Caco-2 (cell line): Measurements from ENCODE around the gene CENPP. TPM values are rescaled to one million over a fixed set of nuclear protein-coding genes. Genes with fewer than 3 reads are reported as not detected.
"Not testable (repeated sequence)": the region's sequence is repeated elsewhere in the genome, so short reads cannot be mapped to it uniquely, and the experiment has no call there.

Experiments used
- BruUV-seq: library from RNA; stranded (reverse); fragments of 400-500 nt; replicated peaks from 2 replicates; lab custom pipeline; 2021; lab: Mats Ljungman, UMichigan
- CTCF ChIA-PET: fragments of 300-600 bp; sonication (Branson Sonifier 250); formaldehyde crosslinking; loops from one replicate; lab custom pipeline; 2022; ENCODE audit warnings: antibody characterized with exemption; lab: Charles Lee
- POLR2A ChIA-PET: fragments of 300-600 bp; sonication (Branson Sonifier 250); formaldehyde crosslinking; loops from one replicate; lab custom pipeline; 2022; ENCODE audit warnings: antibody characterized with exemption; lab: Charles Lee
- DNase-seq, 2 experiments: peaks; one replicate each; pipeline versions ENCODE4 v3.0.0 to v3.0.0-alpha.2; 2020 to 2022
- H3K27me3 ChIP-seq: replicated peaks from 2 replicates; pipeline ENCODE4 v1.6.0; 2011; ENCODE audit warnings: low read length; ENCODE audit not compliant: control insufficient read depth, insufficient read depth
- H3K36me3 ChIP-seq: 2 replicates; pipeline ENCODE4 v1.5.1; 2011; ENCODE audit warnings: low read length; ENCODE audit not compliant: control insufficient read depth, insufficient read depth
- H3K4me1 ChIP-seq: fragments of 250-450 bp; sonication (Bioruptor Pico); 2 replicates; pipeline ENCODE4 v1.5.1; 2020; ENCODE audit warnings: mild to moderate bottlenecking
- H3K4me3 ChIP-seq: 2 replicates; pipeline ENCODE4 v1.5.1; 2011; ENCODE audit warnings: low read depth, mild to moderate bottlenecking, control low read depth, low read length
- H3K9me3 ChIP-seq: fragments of 250-450 bp; sonication (Bioruptor Pico); 2 replicates; pipeline ENCODE4 v1.5.1; 2020; ENCODE audit warnings: mild to moderate bottlenecking, moderate library complexity
- H3K27ac Mint-ChIP-seq: one replicate; pipeline ENCODE4 v1.8.0; 2022; ENCODE audit warnings: mixed read lengths; ENCODE audit not compliant: unreplicated experiment
- H3K27me3 Mint-ChIP-seq: one replicate; pipeline ENCODE4 v1.8.0; 2022; ENCODE audit warnings: mixed read lengths; ENCODE audit not compliant: insufficient read depth, unreplicated experiment
- H3K36me3 Mint-ChIP-seq: one replicate; pipeline ENCODE4 v1.8.0; 2022; ENCODE audit warnings: mild to moderate bottlenecking, mixed read lengths; ENCODE audit not compliant: insufficient read depth, unreplicated experiment
- H3K4me1 Mint-ChIP-seq: one replicate; pipeline ENCODE4 v1.8.0; 2022; ENCODE audit warnings: low read depth, mixed read lengths; ENCODE audit not compliant: unreplicated experiment
- H3K4me3 Mint-ChIP-seq: one replicate; pipeline ENCODE4 v1.8.0; 2022; ENCODE audit warnings: mild to moderate bottlenecking, moderate library complexity, mixed read lengths; ENCODE audit not compliant: unreplicated experiment
- H3K9me3 Mint-ChIP-seq: one replicate; pipeline ENCODE4 v1.8.0; 2022; ENCODE audit warnings: mixed read lengths; ENCODE audit not compliant: unreplicated experiment
- intact Hi-C: fragments of 100-400 bp; cut with micrococcal nuclease; formaldehyde crosslinking; loops from one replicate; pipeline ENCODE4 v1.10.0; 2022; ENCODE audit not compliant: unreplicated experiment
- total RNA-seq: library from RNA; stranded (reverse); gene quantifications from 2 replicates; pipeline ENCODE4 v1.2.3, GENCODE V29; 2022
- TF ChIP-seq, protein P1 (sequence below), 2 experiments: fragments of 200-600 bp in 1 of 2; IDR thresholded peaks; 1 replicate in 1 of 2; 2 replicates in 1 of 2; pipeline versions ENCODE4 v1.5.1 to v1.8.0; 2011 to 2022; ENCODE audit warnings: antibody characterized with exemption in 1 of 2, control low read depth in 1 of 2, inconsistent platforms in 1 of 2, low read depth in 1 of 2, low read length in 1 of 2, mild to moderate bottlenecking in 1 of 2, moderate library complexity in 1 of 2; ENCODE audit not compliant: insufficient read depth in 1 of 2, severe bottlenecking in 1 of 2, unreplicated experiment in 1 of 2

The CENPP gene
- total RNA-seq, 1 experiment from 2014 or later, result 7.6 TPM

- Histone ChIP-seq H3K27me3 (no peaks in the 10 kb centered on the region), H3K4me1 (no peaks in the 10 kb centered on the region), H3K36me3 (no peaks in the 10 kb centered on the region), H3K9me3 (no peaks in the 10 kb centered on the region), H3K4me3 (no peak overlapping the region)
- intact Hi-C loops, result no loop called here
- Mint-ChIP-seq H3K27ac (no peak overlapping the region), H3K27me3 (no peaks in the 10 kb centered on the region), H3K4me1 (no peaks in the 10 kb centered on the region), H3K4me3 (no peak overlapping the region), H3K9me3 (no peaks in the 10 kb centered on the region), H3K36me3 (no peaks in the 10 kb centered on the region)
- ChIA-PET CTCF (no interaction called here), POLR2A (no interaction called here)
- DNase-seq, result no peak
- BruUV-seq, result no TSS peak
- TF ChIP-seq, protein P1, sequence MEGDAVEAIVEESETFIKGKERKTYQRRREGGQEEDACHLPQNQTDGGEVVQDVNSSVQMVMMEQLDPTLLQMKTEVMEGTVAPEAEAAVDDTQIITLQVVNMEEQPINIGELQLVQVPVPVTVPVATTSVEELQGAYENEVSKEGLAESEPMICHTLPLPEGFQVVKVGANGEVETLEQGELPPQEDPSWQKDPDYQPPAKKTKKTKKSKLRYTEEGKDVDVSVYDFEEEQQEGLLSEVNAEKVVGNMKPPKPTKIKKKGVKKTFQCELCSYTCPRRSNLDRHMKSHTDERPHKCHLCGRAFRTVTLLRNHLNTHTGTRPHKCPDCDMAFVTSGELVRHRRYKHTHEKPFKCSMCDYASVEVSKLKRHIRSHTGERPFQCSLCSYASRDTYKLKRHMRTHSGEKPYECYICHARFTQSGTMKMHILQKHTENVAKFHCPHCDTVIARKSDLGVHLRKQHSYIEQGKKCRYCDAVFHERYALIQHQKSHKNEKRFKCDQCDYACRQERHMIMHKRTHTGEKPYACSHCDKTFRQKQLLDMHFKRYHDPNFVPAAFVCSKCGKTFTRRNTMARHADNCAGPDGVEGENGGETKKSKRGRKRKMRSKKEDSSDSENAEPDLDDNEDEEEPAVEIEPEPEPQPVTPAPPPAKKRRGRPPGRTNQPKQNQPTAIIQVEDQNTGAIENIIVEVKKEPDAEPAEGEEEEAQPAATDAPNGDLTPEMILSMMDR (IDR thresholded peaks at IDR 0.05; ENCODE audit: insufficient read depth in 1 of 2, low read depth in 1 of 2, low read length in 1 of 2, severe bottlenecking in 1 of 2, unreplicated experiment in 1 of 2), result no peak
Measured at GRCh38 chr9:92564504-92564903, 238.8 kb downstream of the CENPP start.

DNA sequence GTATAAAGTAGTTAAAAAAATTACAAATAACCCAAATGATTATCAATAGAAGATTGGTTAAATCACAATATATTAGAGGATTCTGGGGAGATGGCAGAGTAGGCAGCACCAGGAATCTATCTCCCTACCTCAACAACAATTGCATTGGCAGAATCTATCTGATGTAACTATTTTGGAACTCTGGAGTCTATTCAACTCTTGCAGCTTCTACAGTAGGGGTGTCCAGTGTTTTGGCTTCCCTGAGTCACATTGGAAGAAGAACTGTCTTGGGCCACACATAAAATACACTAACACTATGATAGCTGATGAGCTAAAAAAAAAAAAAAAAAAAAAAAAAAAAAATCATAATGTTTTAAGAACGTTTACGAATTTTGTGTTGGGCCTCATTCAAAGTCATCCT is 239.2 kb downstream of the CENPP start:
- Mint-ChIP-seq H3K9me3 (no peaks in the 10 kb centered on the region), H3K36me3 (no peaks in the 10 kb centered on the region), H3K27ac (no peak overlapping the region), H3K27me3 (no peaks in the 10 kb centered on the region), H3K4me1 (no peaks in the 10 kb centered on the region), H3K4me3 (no peak overlapping the region)
- Histone ChIP-seq H3K36me3 (no peaks in the 10 kb centered on the region), H3K4me1 (no peaks in the 10 kb centered on the region), H3K27me3 (no peaks in the 10 kb centered on the region), H3K9me3 (no peaks in the 10 kb centered on the region), H3K4me3 (no peak overlapping the region)
- no peak for DNase-seq
- intact Hi-C loops, result no loop called here
- BruUV-seq, result no TSS peak
- ChIA-PET POLR2A (no interaction called here), CTCF (no interaction called here)
- TF ChIP-seq, protein P1 (IDR thresholded peaks at IDR 0.05; ENCODE audit: insufficient read depth in 1 of 2, low read depth in 1 of 2, low read length in 1 of 2, severe bottlenecking in 1 of 2, unreplicated experiment in 1 of 2), result no peak

DNA sequence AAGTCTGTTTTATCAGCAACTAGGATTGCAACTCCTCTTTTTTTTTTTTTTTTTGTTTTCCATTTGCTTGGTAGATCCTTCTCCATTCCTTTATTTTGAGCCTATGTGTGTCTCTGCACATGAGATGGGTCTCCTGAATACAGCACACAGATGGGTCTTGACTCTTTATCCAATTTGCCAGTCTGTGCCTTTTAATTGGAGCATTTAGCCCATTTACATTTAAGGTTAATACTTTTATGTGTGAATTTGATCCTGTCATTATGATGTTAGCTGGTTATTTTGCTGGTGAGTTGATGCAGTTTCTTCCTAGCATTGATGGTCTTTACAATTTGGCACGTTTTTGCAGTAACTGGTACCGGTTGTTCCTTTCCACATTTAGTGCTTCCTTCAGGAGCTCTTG is 246.1 kb downstream of the CENPP start:
- H3K4me1 ChIP-seq, intact Hi-C loops, H3K27me3 Mint-ChIP-seq, H3K4me3 ChIP-seq, H3K36me3 Mint-ChIP-seq, H3K36me3 ChIP-seq, CTCF ChIA-PET, H3K27ac Mint-ChIP-seq, POLR2A ChIA-PET, H3K4me1 Mint-ChIP-seq, H3K9me3 Mint-ChIP-seq, H3K27me3 ChIP-seq, DNase-seq, H3K9me3 ChIP-seq, BruUV-seq, H3K4me3 Mint-ChIP-seq: not testable (repeated sequence)

- POLR2A ChIA-PET, H3K9me3 Mint-ChIP-seq, BruUV-seq: not testable (repeated sequence)
Measured at GRCh38 chr9:92573612-92574011, 247.9 kb downstream of the CENPP start.

More at GRCh38 chr9:92573612-92574011, 247.9 kb downstream of the CENPP start:
- H3K27me3 Mint-ChIP-seq, H3K36me3 Mint-ChIP-seq, H3K27me3 ChIP-seq, CTCF ChIA-PET, H3K4me1 ChIP-seq, H3K27ac Mint-ChIP-seq, H3K4me3 ChIP-seq, H3K36me3 ChIP-seq, intact Hi-C loops, DNase-seq, H3K4me3 Mint-ChIP-seq, H3K4me1 Mint-ChIP-seq, H3K9me3 ChIP-seq: not testable (repeated sequence)
